ENCODE measurements around the gene PODXL. TPM values are rescaled to one million over a fixed set of nuclear protein-coding genes. Genes with fewer than 3 reads are reported as not detected.

The PODXL gene
- total and polyA plus RNA-seq, 8 donors: 2.9 to 241 (median 13.8) TPM

DNA sequence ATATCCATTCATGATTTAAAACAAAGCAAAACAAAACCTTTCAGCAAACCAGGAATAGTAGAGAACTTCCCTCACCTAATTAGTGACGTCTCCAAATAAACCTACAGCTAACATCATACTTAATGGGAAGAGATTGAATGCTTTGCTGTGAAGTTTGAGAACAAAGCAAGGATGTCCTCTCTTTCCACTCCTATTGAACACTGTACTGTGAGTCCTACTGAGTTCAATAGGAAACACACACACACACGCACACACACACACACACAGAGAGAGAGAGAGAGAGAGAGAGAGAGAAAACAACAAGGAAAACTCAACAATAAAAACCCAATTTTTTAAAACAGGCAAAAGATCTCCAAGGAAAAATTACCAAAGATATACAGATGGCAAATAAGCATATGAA is 32.3 kb downstream of the PODXL start:
- peaks cover 0 to 17% (median 9%) of the 10 kb centered on the region in 4 donors for H3K4me1 ChIP-seq
- 41 to 68% (median 43%) methylated on average over 2 of the region's 2 CpGs for WGBS, 5 donors
- H3K27ac ChIP-seq: peak overlapping the region in 1 of 5 donors; percentile 10
- TF ChIP-seq POLR2A (IDR thresholded peaks at IDR 0.05) (no peak), EP300 (IDR thresholded peaks at IDR 0.05) (no peak)
- TF ChIP-seq, protein P1, sequence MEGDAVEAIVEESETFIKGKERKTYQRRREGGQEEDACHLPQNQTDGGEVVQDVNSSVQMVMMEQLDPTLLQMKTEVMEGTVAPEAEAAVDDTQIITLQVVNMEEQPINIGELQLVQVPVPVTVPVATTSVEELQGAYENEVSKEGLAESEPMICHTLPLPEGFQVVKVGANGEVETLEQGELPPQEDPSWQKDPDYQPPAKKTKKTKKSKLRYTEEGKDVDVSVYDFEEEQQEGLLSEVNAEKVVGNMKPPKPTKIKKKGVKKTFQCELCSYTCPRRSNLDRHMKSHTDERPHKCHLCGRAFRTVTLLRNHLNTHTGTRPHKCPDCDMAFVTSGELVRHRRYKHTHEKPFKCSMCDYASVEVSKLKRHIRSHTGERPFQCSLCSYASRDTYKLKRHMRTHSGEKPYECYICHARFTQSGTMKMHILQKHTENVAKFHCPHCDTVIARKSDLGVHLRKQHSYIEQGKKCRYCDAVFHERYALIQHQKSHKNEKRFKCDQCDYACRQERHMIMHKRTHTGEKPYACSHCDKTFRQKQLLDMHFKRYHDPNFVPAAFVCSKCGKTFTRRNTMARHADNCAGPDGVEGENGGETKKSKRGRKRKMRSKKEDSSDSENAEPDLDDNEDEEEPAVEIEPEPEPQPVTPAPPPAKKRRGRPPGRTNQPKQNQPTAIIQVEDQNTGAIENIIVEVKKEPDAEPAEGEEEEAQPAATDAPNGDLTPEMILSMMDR (IDR thresholded peaks at IDR 0.05): no peak
- no peaks in the 10 kb centered on the region for H3K27me3 ChIP-seq
- DNase-seq: no peak
- intact Hi-C loops (cut with DNase I; ENCODE audit: low total_unique reads): no loop called here
- no peaks in the 10 kb centered on the region for H3K36me3 ChIP-seq
- H3K9me3 ChIP-seq: no peaks in the 10 kb centered on the region
- H3K4me3 ChIP-seq: no peak overlapping the region

- H3K27ac ChIP-seq: peak overlapping the region; percentile 10 to 78 (median 70)
- WGBS, 5 donors: 77 to 84% (median 80%) methylated on average over 11 of the region's 11 CpGs
- peaks cover 0 to 17% (median 9%) of the 10 kb centered on the region in 4 donors for H3K4me1 ChIP-seq
- H3K27me3 ChIP-seq: no peaks in the 10 kb centered on the region
- TF ChIP-seq, protein P1 (IDR thresholded peaks at IDR 0.05): no peak
- no peak for TF ChIP-seq POLR2A (IDR thresholded peaks at IDR 0.05)
- TF ChIP-seq EP300 (IDR thresholded peaks at IDR 0.05): no peak
- no peak for TF ChIP-seq POLR2AphosphoS5 (IDR thresholded peaks at IDR 0.05)
- intact Hi-C loops (cut with DNase I; ENCODE audit: low total_unique reads): no loop called here
- no peak for DNase-seq
- no peaks in the 10 kb centered on the region for H3K9me3 ChIP-seq
- no peak overlapping the region for H3K4me3 ChIP-seq
- no peaks in the 10 kb centered on the region for H3K36me3 ChIP-seq
Observed at GRCh38 chr7:131522325-131522930, 34.0 kb downstream of the PODXL start.

DNA sequence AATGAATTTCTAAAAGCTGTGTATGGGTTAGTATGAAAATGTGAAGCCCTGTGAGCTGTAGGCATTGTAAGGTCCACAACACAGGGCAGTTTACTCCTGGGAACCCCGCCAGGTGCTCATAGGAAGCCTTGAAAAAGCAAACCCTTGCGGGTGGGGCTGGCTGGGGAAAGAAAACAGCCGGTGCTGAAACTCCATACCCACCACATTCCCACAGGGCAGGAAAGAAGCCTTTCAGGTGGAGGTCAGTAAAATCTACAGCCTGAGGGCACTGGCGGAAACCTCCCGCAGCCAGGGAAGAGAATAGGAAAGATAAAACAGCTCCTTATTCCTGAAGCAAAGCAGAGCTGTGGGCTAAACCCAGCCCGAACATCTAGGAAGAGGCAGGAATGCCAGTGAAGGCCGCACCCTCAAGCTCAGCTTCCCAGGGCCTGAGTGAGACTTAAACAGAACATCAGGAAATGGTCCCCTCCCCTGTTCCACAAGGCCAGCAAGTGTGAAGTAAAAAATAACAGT is 34.7 kb downstream of the PODXL start:
- DNase-seq: peak; percentile 70 to 86
- Histone ChIP-seq H3K36me3 (no peaks in the 10 kb centered on the region), H3K4me1 (peaks cover 0 to 17% (median 9%) of the 10 kb centered on the region in 4 donors), H3K27me3 (no peaks in the 10 kb centered on the region), H3K4me3 (no peak overlapping the region), H3K27ac (peak overlapping the region; percentile 65 to 78 (median 70)), H3K9me3 (no peaks in the 10 kb centered on the region)
- WGBS, 5 donors: 20 to 44% (median 37%) methylated on average over 7 of the region's 7 CpGs
- intact Hi-C loops (cut with DNase I; ENCODE audit: low total_unique reads): no loop called here
- TF ChIP-seq EP300 (IDR thresholded peaks at IDR 0.05) (no peak), POLR2A (IDR thresholded peaks at IDR 0.05) (no peak), POLR2AphosphoS5 (IDR thresholded peaks at IDR 0.05) (no peak)
- TF ChIP-seq, protein P1 (IDR thresholded peaks at IDR 0.05): no peak

GRCh38 chr7:131518626-131519025 is 37.8 kb downstream of the PODXL start:
- H3K27me3 ChIP-seq: no peaks in the 10 kb centered on the region
- DNase-seq: peak in 1 of 2 donors; percentile 8
- WGBS, 5 donors: 83 to 93% (median 90%) methylated on average over 11 of the region's 11 CpGs
- H3K36me3 ChIP-seq: no peaks in the 10 kb centered on the region
- H3K27ac ChIP-seq: peak overlapping the region in 1 of 5 donors; percentile 7
- intact Hi-C loops (cut with DNase I; ENCODE audit: low total_unique reads): no loop called here
- no peak overlapping the region for H3K4me3 ChIP-seq
- no peaks in the 10 kb centered on the region for H3K9me3 ChIP-seq
- peaks cover 3 to 17% (median 11%) of the 10 kb centered on the region in 4 donors for H3K4me1 ChIP-seq
- TF ChIP-seq EP300 (IDR thresholded peaks at IDR 0.05) (no peak), POLR2A (IDR thresholded peaks at IDR 0.05) (no peak), POLR2AphosphoS5 (IDR thresholded peaks at IDR 0.05) (no peak)
- TF ChIP-seq, protein P1 (IDR thresholded peaks at IDR 0.05): no peak
